Activated T-helper 1 cell treated with Interleukin-2 at 50 U/mL for 16 hours (primary cell): ENCODE measurements around the gene SOAT2.

ENCODE experiments used
- DNase-seq: peaks from one replicate; pipeline ENCODE4 v3.0.0-alpha.2; 2020; ENCODE audit warnings: low read depth

The SOAT2 gene

GRCh38 chr12:53065470-53065869, 37.8 kb upstream of the SOAT2 start:
- DNase-seq: no peak

- peak; percentile 37 for DNase-seq
These were observed 37.0 kb upstream of the SOAT2 start for GRCh38 chr12:53065975-53066931.

GRCh38 chr12:53067074-53067992, 36.0 kb upstream of the SOAT2 start:
- no peak for DNase-seq

- no peak for DNase-seq
These were observed 35.1 kb upstream of the SOAT2 start for GRCh38 chr12:53067993-53068770.

GRCh38 chr12:53068811-53069585, 34.3 kb upstream of the SOAT2 start:
- DNase-seq: no peak

- DNase-seq: no peak
These were observed 33.5 kb upstream of the SOAT2 start for GRCh38 chr12:53069621-53070410.

- DNase-seq: no peak
These were observed 32.3 kb upstream of the SOAT2 start for GRCh38 chr12:53070877-53071492.

- DNase-seq: no peak
These were observed 31.4 kb upstream of the SOAT2 start for GRCh38 chr12:53071591-53072551.

- DNase-seq: no peak
These were observed 29.4 kb upstream of the SOAT2 start for GRCh38 chr12:53073881-53074280.

GRCh38 chr12:53074283-53074998, 28.8 kb upstream of the SOAT2 start:
- DNase-seq: no peak

GRCh38 chr12:53074999-53075370, 28.3 kb upstream of the SOAT2 start:
- DNase-seq: no peak

- no peak for DNase-seq
These were observed 26.8 kb upstream of the SOAT2 start for GRCh38 chr12:53076461-53076860.

GRCh38 chr12:53077030-53077429, 26.3 kb upstream of the SOAT2 start:
- DNase-seq: no peak

GRCh38 chr12:53078425-53079225, 24.7 kb upstream of the SOAT2 start:
- DNase-seq: peak; percentile 22

- DNase-seq: peak; percentile 94
These were observed 23.8 kb upstream of the SOAT2 start, which contains the start of gene SPRYD3 for GRCh38 chr12:53079226-53080117. SPRYD3 (minus strand) TSS chr12:53079390; CDS start chr12:53079333, 57 bp downstream.

GRCh38 chr12:53082637-53083175, 20.6 kb upstream of the SOAT2 start:
- DNase-seq: no peak
